ENCODE measurements around the gene IAH1. TPM values are rescaled to one million over a fixed set of nuclear protein-coding genes. Genes with fewer than 3 reads are reported as not detected.
"Not testable (repeated sequence)": the region's sequence is repeated elsewhere in the genome, so short reads cannot be mapped to it uniquely, and the experiment has no call there.

Gene IAH1
- total and polyA plus RNA-seq, 2 donors (not counting 3 experiments of a cell fraction or from before 2014, with no cell fraction given): 43.4 to 44.0 TPM

DNA sequence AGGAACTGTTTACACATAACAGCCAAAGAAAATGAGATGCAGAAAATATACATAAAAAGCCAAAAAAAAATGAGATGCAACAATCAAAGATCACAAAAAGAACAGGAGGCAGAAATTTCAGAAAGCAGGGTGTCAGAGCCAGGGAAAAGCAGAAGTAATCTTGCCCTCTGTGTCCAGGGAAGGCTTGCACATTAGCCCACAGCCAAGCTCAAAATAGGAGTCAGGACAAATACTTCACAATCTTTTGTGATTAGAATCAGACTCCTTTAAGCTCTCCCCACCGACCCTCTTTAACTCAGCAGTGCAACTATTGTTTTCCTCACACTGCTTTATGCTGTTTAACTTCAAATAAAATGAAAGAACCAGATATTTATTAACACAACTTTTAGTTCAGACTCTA lies 34.6 kb downstream of the IAH1 start:
- H3K27ac ChIP-seq (ENCODE audit: insufficient read depth, low read depth, low read length): no peak overlapping the region
- DNase-seq (ENCODE audit: low read depth, low spot score) (no peak), FAIRE-seq (no peak)
- TF ChIP-seq POLR2AphosphoS5 (IDR thresholded peaks at IDR 0.05; ENCODE audit: insufficient read depth, low read depth, low read length) (no peak), GATA2 (IDR thresholded peaks at IDR 0.05; ENCODE audit: insufficient read depth, insufficient read length, low read depth, low read length) (no peak), MYC (IDR thresholded peaks at IDR 0.05; ENCODE audit: low read depth, low read length) (no peak), JUN (IDR thresholded peaks at IDR 0.05; ENCODE audit: borderline replicate concordance, insufficient read depth, insufficient read length, low read depth) (no peak), EZH2 (IDR thresholded peaks at IDR 0.05; ENCODE audit: borderline replicate concordance, low read depth, low read length, severe bottlenecking) (no peak), FOS (IDR thresholded peaks at IDR 0.05; ENCODE audit: borderline replicate concordance, insufficient read depth, low read length) (no peak), POLR2A (IDR thresholded peaks at IDR 0.05; ENCODE audit: low read depth, low read length) (no peak)
- TF ChIP-seq, protein P1, sequence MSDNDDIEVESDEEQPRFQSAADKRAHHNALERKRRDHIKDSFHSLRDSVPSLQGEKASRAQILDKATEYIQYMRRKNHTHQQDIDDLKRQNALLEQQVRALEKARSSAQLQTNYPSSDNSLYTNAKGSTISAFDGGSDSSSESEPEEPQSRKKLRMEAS (IDR thresholded peaks at IDR 0.05; ENCODE audit: insufficient read depth, insufficient read length): no peak
- TF ChIP-seq, protein P2, sequence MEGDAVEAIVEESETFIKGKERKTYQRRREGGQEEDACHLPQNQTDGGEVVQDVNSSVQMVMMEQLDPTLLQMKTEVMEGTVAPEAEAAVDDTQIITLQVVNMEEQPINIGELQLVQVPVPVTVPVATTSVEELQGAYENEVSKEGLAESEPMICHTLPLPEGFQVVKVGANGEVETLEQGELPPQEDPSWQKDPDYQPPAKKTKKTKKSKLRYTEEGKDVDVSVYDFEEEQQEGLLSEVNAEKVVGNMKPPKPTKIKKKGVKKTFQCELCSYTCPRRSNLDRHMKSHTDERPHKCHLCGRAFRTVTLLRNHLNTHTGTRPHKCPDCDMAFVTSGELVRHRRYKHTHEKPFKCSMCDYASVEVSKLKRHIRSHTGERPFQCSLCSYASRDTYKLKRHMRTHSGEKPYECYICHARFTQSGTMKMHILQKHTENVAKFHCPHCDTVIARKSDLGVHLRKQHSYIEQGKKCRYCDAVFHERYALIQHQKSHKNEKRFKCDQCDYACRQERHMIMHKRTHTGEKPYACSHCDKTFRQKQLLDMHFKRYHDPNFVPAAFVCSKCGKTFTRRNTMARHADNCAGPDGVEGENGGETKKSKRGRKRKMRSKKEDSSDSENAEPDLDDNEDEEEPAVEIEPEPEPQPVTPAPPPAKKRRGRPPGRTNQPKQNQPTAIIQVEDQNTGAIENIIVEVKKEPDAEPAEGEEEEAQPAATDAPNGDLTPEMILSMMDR (IDR thresholded peaks at IDR 0.05; ENCODE audit: extremely low read depth in 1 of 2, insufficient read depth in 1 of 2, low read depth in 1 of 2, low read length in 2 of 2): no peak
- H2AFZ ChIP-seq (ENCODE audit: low read depth, low read length): no peak overlapping the region
- H3K4me3 ChIP-seq (replicated peaks in 1 of 3; ENCODE audit: insufficient read depth in 1 of 3, low read depth in 1 of 3, low read length in 3 of 3): no peak overlapping the region
- no peaks in the 10 kb centered on the region for H3K4me1 ChIP-seq (ENCODE audit: control insufficient read depth, extremely low read depth, insufficient read depth, low read length)
- no TSS peak for BruUV-seq (replicated peaks)
- H3K9me1 ChIP-seq (replicated peaks; ENCODE audit: control insufficient read depth, extremely low read depth, insufficient read depth, low read length): no peaks in the 10 kb centered on the region
- peaks cover 9 to 15% of the 10 kb centered on the region in 2 experiments for H3K36me3 ChIP-seq (ENCODE audit: control insufficient read depth in 2 of 2, extremely low read depth in 1 of 2, insufficient read depth in 2 of 2, low read length in 2 of 2)
- POLR2A ChIA-PET: no interaction called here
- dilution Hi-C loops (cut with MboI; ENCODE audit: extremely low pct_ligation_motif_present, low sequenced_read_pairs) (no loop called here), intact Hi-C loops (cut with micrococcal nuclease) (loop anchor here (5.0 kb wide), 1 partner anchor 43 kb away; no protein-coding TSS in a partner anchor)
- H3K4me2 ChIP-seq (ENCODE audit: insufficient read depth, low read length): no peak overlapping the region
- no peak overlapping the region for H3K9ac ChIP-seq (replicated peaks; ENCODE audit: extremely low read depth, insufficient read depth, low read length)
- no peaks in the 10 kb centered on the region for H4K20me1 ChIP-seq (replicated peaks; ENCODE audit: control insufficient read depth, extremely low read depth, insufficient read depth, low read length)
- no peaks in the 10 kb centered on the region for H3K79me2 ChIP-seq (ENCODE audit: control insufficient read depth, insufficient read depth, low read length)
- H3K9me3 ChIP-seq (replicated peaks; ENCODE audit: control insufficient read depth, insufficient read depth, low read length): no peaks in the 10 kb centered on the region
- no peaks in the 10 kb centered on the region for H3K27me3 ChIP-seq (ENCODE audit: control insufficient read depth in 2 of 2, insufficient read depth in 2 of 2, low read length in 2 of 2)
- CTCF ChIA-PET: interaction anchor here (0.8 to 1.4 kb wide), 3 partner anchors 14 to 25 kb away, joined by 3 to 4 read pairs (median 3); no protein-coding TSS in a partner anchor

DNA sequence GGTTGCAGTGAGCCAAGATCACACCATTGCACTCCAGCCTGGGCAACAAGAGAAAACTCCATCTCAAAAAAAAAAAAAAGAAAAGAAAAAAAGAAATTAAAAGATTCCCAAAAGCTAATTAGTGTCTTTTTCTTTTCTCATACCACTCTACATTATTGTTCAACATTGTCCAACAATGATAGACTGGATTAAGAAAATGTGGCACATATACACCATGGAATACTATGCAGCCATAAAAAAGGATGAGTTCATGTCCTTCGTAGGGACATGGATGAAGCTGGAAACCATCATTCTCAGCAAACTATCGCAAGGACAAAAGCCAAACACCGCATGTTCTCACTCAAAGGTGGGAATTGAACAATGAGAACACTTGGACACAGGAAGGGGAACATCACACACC lies 39.6 kb downstream of the IAH1 start:
- H3K36me3 ChIP-seq (ENCODE audit: control insufficient read depth in 2 of 2, extremely low read depth in 1 of 2, insufficient read depth in 2 of 2, low read length in 2 of 2): peaks cover 10 to 12% of the 10 kb centered on the region in 2 experiments
- CTCF ChIA-PET, POLR2A ChIA-PET: not testable (repeated sequence)

More for the DNA sequence above, 39.6 kb downstream of the IAH1 start:
- DNase-seq (ENCODE audit: low read depth, low spot score); H3K9me1 ChIP-seq (replicated peaks; ENCODE audit: control insufficient read depth, extremely low read depth, insufficient read depth, low read length); H3K9me3 ChIP-seq (replicated peaks; ENCODE audit: control insufficient read depth, insufficient read depth, low read length); H4K20me1 ChIP-seq (replicated peaks; ENCODE audit: control insufficient read depth, extremely low read depth, insufficient read depth, low read length); FAIRE-seq; H3K4me3 ChIP-seq (replicated peaks in 1 of 3; ENCODE audit: insufficient read depth in 1 of 3, low read depth in 1 of 3, low read length in 3 of 3); H3K4me2 ChIP-seq (ENCODE audit: insufficient read depth, low read length); H3K9ac ChIP-seq (replicated peaks; ENCODE audit: extremely low read depth, insufficient read depth, low read length); H3K4me1 ChIP-seq (ENCODE audit: control insufficient read depth, extremely low read depth, insufficient read depth, low read length); intact Hi-C loops (cut with micrococcal nuclease); H2AFZ ChIP-seq (ENCODE audit: low read depth, low read length); H3K79me2 ChIP-seq (ENCODE audit: control insufficient read depth, insufficient read depth, low read length); dilution Hi-C loops (cut with MboI; ENCODE audit: extremely low pct_ligation_motif_present, low sequenced_read_pairs); BruUV-seq (replicated peaks); H3K27me3 ChIP-seq (ENCODE audit: control insufficient read depth in 2 of 2, insufficient read depth in 2 of 2, low read length in 2 of 2); H3K27ac ChIP-seq (ENCODE audit: insufficient read depth, low read depth, low read length): not testable (repeated sequence)

Data from endothelial cell of umbilical vein (primary cell).